Skin epidermis (tissue), 12 donors: ENCODE data around the gene UQCRC1.

Source experiments
- H3K27ac ChIP-seq, 21 experiments: fragments of 200-600 bp; sonication (generic) in 11 of 21; one replicate each; pipeline ENCODE4 v1.5.0; 2020; ENCODE audit warnings: mild to moderate bottlenecking in 3 of 21, inconsistent platforms in 2 of 21, moderate library complexity in 2 of 21
- H3K4me3 ChIP-seq, 7 experiments: fragments of 200-600 bp; sonication (generic) in 2 of 7; one replicate each; pipeline ENCODE4 v1.5.0; 2020; ENCODE audit warnings: inconsistent platforms in 2 of 7, mild to moderate bottlenecking in 2 of 7, moderate library complexity in 1 of 7

Gene UQCRC1

DNA sequence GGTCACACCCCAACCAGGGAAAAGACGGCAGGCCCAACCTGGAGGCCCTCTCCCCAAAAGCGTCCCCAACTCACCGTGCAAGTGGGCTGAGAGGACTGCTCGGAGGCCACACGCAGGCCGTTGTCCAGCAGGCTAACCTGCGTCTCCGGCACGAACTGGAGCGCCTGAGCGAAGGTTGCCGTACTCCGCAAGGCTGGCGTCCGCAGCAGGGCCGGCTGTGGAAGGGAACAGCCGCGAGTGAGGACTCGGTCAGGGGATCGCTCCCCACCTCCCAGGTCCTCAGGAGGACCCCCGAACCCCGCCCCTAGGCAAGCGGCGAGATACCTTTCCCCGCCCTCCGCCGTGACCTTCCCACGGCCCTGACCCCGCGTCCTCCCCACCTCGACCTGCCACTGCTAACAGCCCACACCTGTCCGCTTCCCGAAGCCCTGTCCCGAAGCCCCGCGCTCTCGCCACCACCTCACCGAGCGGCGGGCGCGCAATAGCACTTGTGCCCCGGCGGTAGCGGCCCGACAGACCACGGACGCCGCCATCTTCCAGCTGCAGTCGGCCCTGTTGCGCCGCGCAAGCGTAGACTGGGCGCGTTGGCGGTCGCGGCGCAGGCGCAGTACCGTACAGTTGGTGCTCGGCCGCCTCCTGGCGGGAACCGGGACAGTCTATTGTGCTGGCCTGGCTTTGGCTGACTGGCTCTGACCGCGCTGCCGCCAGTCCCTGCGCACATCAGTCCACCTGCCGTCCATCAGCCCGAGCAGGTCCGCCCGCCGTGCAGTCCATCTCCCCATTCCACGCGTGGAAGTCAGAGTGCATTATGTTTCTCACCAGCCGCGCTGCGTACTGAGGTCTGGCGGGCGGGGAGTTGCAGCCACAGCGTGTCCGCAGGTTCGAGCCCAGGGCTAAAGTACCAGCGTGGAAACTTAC, at the start of gene UQCRC1:
Gene UQCRC1, minus strand, starts transcription at position 559 of the 918 bp plus-strand sequence. Its CDS starts 26 bp downstream, at position 533.
- Histone ChIP-seq H3K4me3 (peak within 1 kb of the TSS; percentile 60 to 97 (median 89)), H3K27ac (peak within 1 kb of the TSS; percentile 74 to 98 (median 93))

DNA sequence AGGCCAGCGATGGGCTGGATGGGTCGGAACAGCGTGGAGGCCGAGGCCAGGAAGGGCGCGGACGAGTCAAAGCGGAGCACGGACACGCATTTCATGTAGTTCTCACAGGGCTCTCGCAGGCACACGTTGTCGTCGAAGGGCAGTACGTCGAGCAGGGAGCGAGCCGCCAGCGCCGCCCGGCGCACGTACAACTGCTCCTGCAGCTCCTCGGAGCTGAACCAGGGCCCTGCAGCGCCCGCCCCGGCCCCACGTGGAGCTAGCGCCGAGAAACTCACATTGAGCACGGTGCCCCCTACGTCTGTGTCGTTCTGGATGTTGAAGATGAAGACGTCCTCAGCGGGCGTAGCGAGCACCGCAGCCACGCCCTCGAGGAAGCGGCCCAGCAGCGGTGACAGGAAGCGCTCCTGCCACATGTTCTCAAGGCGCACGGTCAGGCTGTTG, 47.4 kb upstream of the UQCRC1 start:
- H3K27ac ChIP-seq, result peak overlapping the region in 10 of 21 experiments; percentile 6 to 79 (median 58)
- peak overlapping the region; percentile 37 to 64 (median 54) for H3K4me3 ChIP-seq

GRCh38 chr3:48656061-48656840, 46.8 kb upstream of the UQCRC1 start:
- Histone ChIP-seq H3K4me3 (peak overlapping the region; percentile 37 to 64 (median 54)), H3K27ac (peak overlapping the region in 19 of 21 experiments; percentile 6 to 79 (median 43))

GRCh38 chr3:48655606-48656005, 46.2 kb upstream of the UQCRC1 start:
- peak overlapping the region; percentile 37 to 64 (median 54) for H3K4me3 ChIP-seq
- peak overlapping the region in 16 of 21 experiments; percentile 6 to 79 (median 51) for H3K27ac ChIP-seq

GRCh38 chr3:48655063-48655462, 45.6 kb upstream of the UQCRC1 start:
- Histone ChIP-seq H3K27ac (peak overlapping the region in 1 of 21 experiments; percentile 73), H3K4me3 (no peak overlapping the region)

DNA sequence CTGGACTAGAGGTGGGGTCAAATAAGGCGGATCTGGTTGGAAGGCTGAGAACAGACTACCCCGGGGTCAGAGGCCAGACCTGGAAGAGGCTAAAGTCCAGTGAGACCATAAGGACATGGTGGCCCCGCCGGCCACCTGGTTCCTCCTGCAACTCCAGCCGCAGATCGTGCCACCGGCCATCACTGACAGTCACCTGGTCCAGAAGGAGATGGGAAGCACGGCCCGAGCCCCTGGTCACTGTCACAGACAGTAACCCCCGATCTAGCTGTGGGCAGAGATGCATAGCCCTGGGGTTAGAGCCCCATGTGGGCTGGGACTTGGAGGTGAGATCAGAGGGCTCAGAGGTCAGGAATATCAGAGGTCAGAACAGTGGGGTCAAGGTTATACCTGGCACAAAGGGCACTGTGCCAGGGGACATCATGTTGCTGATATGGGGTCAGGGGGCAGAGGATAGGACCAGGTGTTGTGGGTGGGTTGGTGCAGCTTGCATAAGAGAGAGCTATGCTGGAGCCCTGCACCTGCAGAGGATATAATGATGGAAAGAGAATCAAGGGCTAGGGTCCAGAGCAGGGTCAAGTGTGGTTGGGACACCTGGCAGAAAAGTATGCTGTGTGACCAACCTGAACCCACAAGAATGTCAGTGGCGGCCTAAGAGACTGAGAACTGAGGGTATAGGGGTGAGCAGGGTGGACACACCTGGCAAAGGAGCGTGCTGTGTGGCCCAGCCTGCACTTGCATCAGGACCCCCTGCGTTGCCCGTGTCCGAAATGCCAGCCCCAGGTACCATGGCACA, 43.7 kb upstream of the UQCRC1 start:
- H3K4me3 ChIP-seq, result no peak overlapping the region
- H3K27ac ChIP-seq, result no peak overlapping the region

DNA sequence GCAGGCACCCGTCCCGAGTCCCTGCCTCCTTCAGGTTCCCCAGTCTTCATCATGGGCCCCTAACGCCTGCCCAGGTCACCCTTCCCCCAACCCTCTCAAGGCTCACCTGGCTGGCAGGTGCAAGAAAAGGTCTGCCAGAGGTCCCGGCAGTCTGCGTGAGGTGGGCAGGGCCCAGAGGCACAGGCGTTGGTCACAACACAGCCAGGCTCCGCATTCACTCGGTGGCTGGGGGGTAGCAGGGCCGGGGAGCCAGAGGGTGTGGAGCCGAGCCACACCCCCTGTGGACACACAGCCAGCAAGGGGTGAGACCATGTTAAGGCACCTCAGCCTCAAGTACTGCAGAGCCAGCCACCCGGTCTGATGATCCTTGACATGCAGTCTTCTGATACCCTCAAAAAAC, 42.3 kb upstream of the UQCRC1 start:
- no peak overlapping the region for H3K27ac ChIP-seq
- H3K4me3 ChIP-seq, result no peak overlapping the region

DNA sequence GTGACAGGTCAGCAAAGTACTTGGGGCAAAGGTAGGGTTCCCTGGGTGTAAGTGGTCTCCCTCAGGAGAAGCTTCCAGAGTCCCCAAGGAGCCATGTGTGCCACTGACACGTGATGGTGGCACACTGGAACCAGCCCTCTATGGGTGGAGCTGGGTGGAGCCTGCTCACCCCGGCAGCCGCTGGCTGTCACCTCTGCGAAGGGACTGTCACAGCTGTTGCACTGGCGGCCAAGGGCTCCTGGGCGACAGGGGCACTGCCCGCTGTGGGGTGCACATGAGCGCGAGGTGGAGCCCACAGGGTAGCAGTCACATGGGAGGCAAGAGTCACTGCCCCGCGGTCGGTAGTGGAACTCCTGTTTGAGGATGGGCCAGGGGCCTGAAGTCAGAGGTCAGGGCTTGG, 41.3 kb upstream of the UQCRC1 start:
- no peak overlapping the region for H3K4me3 ChIP-seq
- H3K27ac ChIP-seq, result no peak overlapping the region

GRCh38 chr3:48648188-48648850, 38.9 kb upstream of the UQCRC1 start:
- Histone ChIP-seq H3K4me3 (no peak overlapping the region), H3K27ac (no peak overlapping the region)

DNA sequence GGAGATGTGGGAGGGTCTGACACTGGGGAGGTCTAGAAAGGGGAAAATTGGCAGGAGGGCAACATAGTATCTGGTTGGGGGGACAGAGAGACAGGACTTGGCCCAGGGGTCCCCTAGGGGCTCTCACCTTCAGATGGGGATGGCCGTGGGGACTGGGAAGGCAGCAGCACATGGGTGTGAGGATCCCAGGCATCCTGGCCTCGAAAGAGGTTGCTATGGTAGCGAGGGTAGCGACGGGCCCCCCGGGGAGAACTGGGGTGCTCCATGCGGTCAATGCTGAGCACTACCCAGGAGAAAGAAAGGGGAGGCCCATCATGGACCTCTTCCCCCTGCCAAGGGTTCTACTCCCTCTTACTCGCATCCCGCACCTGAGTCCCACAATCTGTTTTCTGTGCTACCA, 38.3 kb upstream of the UQCRC1 start:
- no peak overlapping the region for H3K27ac ChIP-seq
- no peak overlapping the region for H3K4me3 ChIP-seq

DNA sequence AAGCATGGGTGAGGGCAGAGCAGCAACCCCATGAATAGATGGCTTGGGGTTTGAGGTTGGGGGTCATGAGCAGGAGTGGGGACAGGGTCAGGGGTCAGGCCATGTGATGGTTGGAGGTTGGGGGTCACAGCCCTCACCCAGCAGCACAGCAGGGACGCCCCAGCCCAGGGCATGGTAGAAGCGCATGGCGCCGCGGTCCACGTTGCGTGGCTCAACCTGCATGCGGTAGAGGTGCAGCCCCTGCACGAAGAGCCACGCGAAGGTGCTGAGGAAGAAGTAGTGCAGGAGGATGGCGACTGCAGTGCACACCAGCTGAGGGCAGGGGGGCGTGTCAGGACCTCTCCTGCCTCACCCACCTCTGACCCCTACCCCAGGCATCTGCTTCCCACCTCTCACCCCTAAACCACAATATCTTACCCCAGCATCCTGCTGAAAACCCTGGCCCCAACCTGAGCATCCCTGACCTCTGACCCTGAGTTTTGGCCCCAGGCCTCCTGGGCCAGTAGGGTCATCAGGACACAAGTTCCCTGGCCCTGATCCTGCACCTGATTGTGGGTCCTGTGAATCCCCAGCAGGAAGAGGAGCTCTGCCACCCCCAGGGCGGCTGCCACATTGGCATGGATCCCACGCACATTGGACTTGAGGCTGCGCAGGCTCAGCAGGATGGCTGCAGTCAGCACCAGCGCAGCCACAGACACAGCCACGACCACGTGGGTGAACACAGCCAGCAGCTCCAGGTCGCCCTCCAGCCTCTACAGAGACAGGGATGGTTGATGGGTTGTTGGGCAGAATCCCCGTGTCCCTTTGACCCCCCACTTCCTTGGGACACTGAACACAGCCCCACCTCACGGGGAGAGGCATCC, 35.7 kb upstream of the UQCRC1 start:
- Histone ChIP-seq H3K4me3 (no peak overlapping the region), H3K27ac (no peak overlapping the region)

- Histone ChIP-seq H3K27ac (no peak overlapping the region), H3K4me3 (no peak overlapping the region)
These were observed 33.2 kb upstream of the UQCRC1 start for GRCh38 chr3:48642605-48643004.

GRCh38 chr3:48641396-48641795, 31.9 kb upstream of the UQCRC1 start:
- Histone ChIP-seq H3K4me3 (no peak overlapping the region), H3K27ac (no peak overlapping the region)

GRCh38 chr3:48639944-48640606, 30.6 kb upstream of the UQCRC1 start:
- H3K27ac ChIP-seq, result no peak overlapping the region
- no peak overlapping the region for H3K4me3 ChIP-seq

DNA sequence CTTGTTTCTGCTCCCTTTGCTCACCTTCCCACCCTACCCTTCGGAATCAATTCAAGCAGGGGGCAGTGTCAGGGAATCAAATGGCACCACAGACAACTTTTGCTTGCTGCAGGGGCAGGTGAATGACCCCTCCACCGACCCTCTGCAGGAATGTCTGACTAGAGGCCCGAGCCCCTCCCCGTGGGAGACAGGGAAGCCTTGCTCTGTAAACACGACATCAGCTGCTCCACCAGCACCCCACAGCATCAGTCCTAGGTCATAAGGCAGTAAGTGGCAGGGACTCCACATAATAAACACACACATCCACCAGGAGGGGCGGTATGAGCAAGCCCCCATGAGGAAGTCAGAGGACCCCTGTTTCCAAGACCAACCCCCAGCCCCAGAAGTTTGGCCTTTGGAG, 27.9 kb upstream of the UQCRC1 start:
- H3K4me3 ChIP-seq, result no peak overlapping the region
- no peak overlapping the region for H3K27ac ChIP-seq

DNA sequence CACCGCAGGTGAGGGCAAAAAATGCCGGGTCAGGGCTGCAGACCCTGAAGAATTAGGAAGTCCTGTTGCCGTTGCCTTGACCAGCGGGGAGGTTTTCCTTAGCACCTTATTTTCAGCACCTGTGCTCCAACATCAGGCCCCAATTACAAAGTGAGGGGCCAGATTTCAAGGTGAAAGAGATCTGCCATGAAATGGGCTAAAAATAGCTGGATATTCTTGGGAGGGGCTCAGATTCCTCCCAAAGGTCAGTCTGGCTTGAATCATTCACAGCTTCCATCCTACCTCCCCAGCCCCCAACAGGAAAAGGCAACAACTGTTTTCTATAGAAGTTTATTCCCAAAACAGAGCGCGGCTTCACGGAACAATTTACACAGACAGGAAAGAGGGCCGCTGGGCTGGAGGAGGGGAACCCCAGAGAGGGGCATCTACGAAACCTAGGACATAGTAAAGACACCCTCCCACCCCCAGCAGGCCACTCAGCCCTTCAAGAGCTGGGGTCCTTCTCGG, 26.8 kb upstream of the UQCRC1 start:
- peak overlapping the region; percentile 62 to 95 (median 72) for H3K4me3 ChIP-seq
- peak overlapping the region in 20 of 21 experiments; percentile 21 to 91 (median 74) for H3K27ac ChIP-seq

DNA sequence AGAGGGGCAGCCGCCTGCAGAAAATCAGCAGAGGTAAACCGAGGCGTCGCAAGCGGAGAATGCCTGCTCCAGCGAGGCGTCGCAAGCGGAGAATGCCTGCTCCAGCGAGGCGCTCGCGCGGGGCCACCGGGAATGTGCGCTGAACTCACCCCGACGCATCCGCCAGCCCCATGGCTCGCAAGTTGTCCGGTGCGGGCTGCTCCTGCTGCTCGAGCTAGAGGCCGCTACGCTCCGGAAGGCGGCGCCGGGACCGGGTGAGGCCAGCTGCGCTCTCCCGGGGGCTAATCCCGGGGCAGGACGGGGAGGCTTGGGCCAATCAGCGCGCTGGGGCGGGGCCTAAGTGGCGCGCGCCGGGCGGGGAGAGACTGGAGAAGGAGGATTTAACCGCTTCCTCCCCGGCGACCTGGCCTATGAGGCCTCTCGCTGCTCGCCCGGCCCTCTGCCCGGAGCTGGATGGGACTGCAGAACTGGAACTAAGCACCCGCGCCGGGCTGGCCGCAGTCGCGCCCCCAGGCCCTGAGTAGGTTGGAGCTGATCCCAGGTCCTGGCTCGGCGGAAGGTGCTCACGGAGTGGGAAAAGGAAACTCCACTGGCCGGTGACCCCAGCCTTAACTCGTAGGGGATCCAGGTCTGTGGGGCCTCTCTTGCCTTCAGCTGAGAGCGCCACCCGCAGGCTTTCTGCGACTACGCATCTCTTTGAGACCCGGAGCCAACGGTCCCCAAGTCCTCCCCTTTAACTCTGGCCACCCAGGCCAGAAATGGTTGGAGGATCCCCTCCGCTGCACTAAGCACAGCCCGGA, 26.0 kb upstream of the UQCRC1 start, which contains the start of gene SLC26A6:
Gene SLC26A6, minus strand, starts transcription at position 240 of the 800 bp plus-strand sequence. Its CDS starts 68 bp downstream, at position 172.
- peak within 1 kb of the TSS; percentile 62 to 95 (median 72) for H3K4me3 ChIP-seq
- H3K27ac ChIP-seq, result peak within 1 kb of the TSS; percentile 23 to 91 (median 74)
